Lung (tissue), 12 donors: Measurements from ENCODE around the gene GEMIN4. TPM values are rescaled to one million over a fixed set of nuclear protein-coding genes. Genes with fewer than 3 reads are reported as not detected.

Experiments used
- ATAC-seq: fragments of 200-7000 bp; cut with Tn5 transposase; one replicate; pipeline ENCODE4 v1.9.1; 2020; ENCODE audit warnings: moderate number of reproducible peaks; ENCODE audit not compliant: insufficient read depth, low FRiP score
- DNase-seq, 3 donors: peaks; one replicate each; pipeline ENCODE4 v3.0.0-alpha.2; 2013 to 2017
- H3K27ac ChIP-seq, 2 donors: one replicate each; pipeline ENCODE4 v1.5.1; 2013; ENCODE audit warnings: mild to moderate bottlenecking in 2 of 2, moderate library complexity in 2 of 2, control low read depth in 1 of 2, inconsistent platforms in 1 of 2, low read depth in 1 of 2, low read length in 1 of 2
- H3K27me3 ChIP-seq, 3 donors: one replicate each; pipeline ENCODE4 v1.5.1; 2013; ENCODE audit warnings: low read length in 2 of 3; ENCODE audit not compliant: control insufficient read depth in 3 of 3, insufficient read depth in 3 of 3
- H3K36me3 ChIP-seq, 4 donors: one replicate each; pipeline ENCODE4 v1.5.1; 2013; ENCODE audit warnings: low read length in 4 of 4, mild to moderate bottlenecking in 1 of 4, moderate library complexity in 1 of 4; ENCODE audit not compliant: control insufficient read depth in 4 of 4, insufficient read depth in 4 of 4
- H3K4me1 ChIP-seq, 5 donors: one replicate each; pipeline ENCODE4 v1.5.1; 2013; ENCODE audit warnings: low read length in 5 of 5, mild to moderate bottlenecking in 2 of 5, moderate library complexity in 1 of 5; ENCODE audit not compliant: control insufficient read depth in 5 of 5, insufficient read depth in 5 of 5
- H3K4me3 ChIP-seq: one replicate; pipeline ENCODE4 v1.5.1; 2013; ENCODE audit warnings: mild to moderate bottlenecking, control low read depth, moderate library complexity
- H3K9ac ChIP-seq, 2 donors: one replicate each; pipeline ENCODE4 v1.5.1; 2013; ENCODE audit warnings: low read length in 2 of 2, control low read depth in 1 of 2; ENCODE audit not compliant: insufficient read depth in 1 of 2
- H3K9me3 ChIP-seq, 4 donors: one replicate each; pipeline ENCODE4 v1.5.1; 2013; ENCODE audit warnings: low read length in 3 of 4, mild to moderate bottlenecking in 1 of 4, moderate library complexity in 1 of 4; ENCODE audit not compliant: control insufficient read depth in 4 of 4, insufficient read depth in 3 of 4
- CTCF ChIP-seq: IDR thresholded peaks from 2 replicates; pipeline ENCODE4 v1.5.1; 2012; ENCODE audit warnings: mild to moderate bottlenecking; ENCODE audit errors: control extremely low read depth, extremely low read depth
- WGBS, 2 donors: extraction: QIAGEN DNeasy Blood & Tissue Kit; methylation state at CpG; one replicate each; pipeline ENCODE4 v1.1.7; 2013; 5-methylcytosine and 5-hydroxymethylcytosine counted together
- polyA plus RNA-seq, 2 donors: library from polyadenylated mRNA; stranded (reverse); fragments of 200-250 nt; gene quantifications; one replicate each; pipeline ENCODE4 v1.2.1, GENCODE V29; 2013
- total RNA-seq, 2 donors: library from RNA; depleted of rRNA in 1 of 2; stranded (reverse); fragments of >200 nt in 1 of 2; gene quantifications; one replicate each; pipeline ENCODE4 v1.2.1, GENCODE V29; 2014 to 2021
- donor health status: control.
- donor health status: control.
- donor health status: Bipolar disorder and iron deficiency.
- donor health status: healthy.
- donor health status: DM: yes; HTN: yes; CAD: no.

Gene GEMIN4
- total and polyA plus RNA-seq, 4 donors, result 8.5 to 21.7 (median 14.2) TPM

DNA sequence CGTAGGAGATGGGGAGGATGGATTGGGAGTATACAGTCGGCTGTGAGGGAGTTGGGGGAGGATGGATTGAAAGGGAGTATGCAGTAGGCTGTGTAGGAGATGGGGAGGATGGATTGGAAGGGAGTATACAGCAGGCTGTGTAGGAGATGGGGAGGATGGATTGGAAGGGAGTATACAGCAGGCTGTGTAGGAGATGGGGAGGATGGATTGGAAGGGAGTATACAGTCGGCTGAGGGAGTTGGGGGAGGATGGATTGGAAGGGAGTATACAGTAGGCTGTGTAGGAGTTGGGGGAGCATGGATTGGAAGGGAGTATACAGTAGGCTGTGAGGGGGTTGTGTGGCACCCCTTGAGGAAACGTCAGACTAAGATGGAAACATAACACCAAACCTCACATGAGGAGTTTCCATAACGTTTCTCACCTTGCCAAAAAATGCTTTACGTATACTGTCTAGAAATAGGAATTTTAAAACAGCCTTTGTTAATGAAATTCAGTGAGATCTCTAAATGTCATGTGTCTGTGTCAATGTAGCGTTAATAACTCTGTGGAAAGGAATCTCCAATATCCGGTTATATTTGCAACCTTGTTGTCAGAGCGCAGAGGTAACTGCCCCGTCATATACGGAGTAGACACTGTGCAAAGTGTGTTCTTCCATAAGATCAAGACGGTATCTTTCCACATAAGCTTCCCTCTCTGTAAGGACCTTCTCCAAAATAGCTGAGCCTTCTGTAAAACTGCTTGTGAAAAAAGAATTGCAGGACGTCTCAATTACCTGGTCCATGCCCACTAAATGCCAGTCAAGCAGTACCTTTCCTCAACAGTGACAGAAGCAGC is 31.1 kb downstream of the GEMIN4 start:
- DNase-seq (no peak), ATAC-seq (no peak)
- no peak overlapping the region for H3K27ac ChIP-seq
- H3K9me3 ChIP-seq, result no peaks in the 10 kb centered on the region
- no peak overlapping the region for H3K9ac ChIP-seq
- no peak overlapping the region for H3K4me3 ChIP-seq
- peaks cover 0 to 2% (median 0%) of the 10 kb centered on the region in 4 donors for H3K36me3 ChIP-seq
- peaks cover 0 to 4% (median 0%) of the 10 kb centered on the region in 5 donors for H3K4me1 ChIP-seq
- TF ChIP-seq CTCF, result no peak
- no peaks in the 10 kb centered on the region for H3K27me3 ChIP-seq
- 85 to 87% methylated on average over 13 of the region's 13 CpGs for WGBS, 2 donors

DNA sequence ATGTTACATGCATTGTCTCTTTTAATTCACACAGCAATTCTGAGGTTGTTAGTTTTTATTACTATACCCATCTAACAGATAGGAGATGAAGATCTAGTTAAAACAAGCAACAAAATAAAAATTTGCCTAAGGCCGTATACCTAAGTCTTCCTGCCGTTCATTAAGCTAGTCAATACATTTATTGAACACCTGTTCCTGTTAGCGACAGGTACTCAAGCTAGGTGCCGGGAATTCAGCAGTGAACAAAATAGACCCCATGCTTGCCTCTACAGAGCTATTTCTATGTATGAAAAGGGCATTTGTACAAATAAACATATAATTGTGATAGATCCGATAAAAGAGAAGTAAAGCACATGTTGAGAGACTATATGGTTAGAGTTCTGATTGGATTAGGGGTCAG is 34.0 kb downstream of the GEMIN4 start:
- DNase-seq (no peak), ATAC-seq (no peak)
- no peaks in the 10 kb centered on the region for H3K9me3 ChIP-seq
- H3K4me3 ChIP-seq, result no peak overlapping the region
- no peak for TF ChIP-seq CTCF
- WGBS, 2 donors, result 93 to 97% methylated on average over 5 of the region's 5 CpGs
- H3K4me1 ChIP-seq, result peaks cover 0 to 11% (median 4%) of the 10 kb centered on the region in 5 donors
- H3K27ac ChIP-seq, result no peak overlapping the region
- no peaks in the 10 kb centered on the region for H3K27me3 ChIP-seq
- H3K36me3 ChIP-seq, result peaks cover 0 to 2% (median 0%) of the 10 kb centered on the region in 4 donors
- no peak overlapping the region for H3K9ac ChIP-seq

GRCh38 chr17:708132-708531 is 43.9 kb downstream of the GEMIN4 start:
- Histone ChIP-seq H3K27ac (no peak overlapping the region), H3K36me3 (peaks cover 0 to 25% (median 17%) of the 10 kb centered on the region in 4 donors), H3K4me1 (peaks cover 0 to 3% (median under 1%) of the 10 kb centered on the region in 5 donors), H3K9ac (no peak overlapping the region), H3K27me3 (no peaks in the 10 kb centered on the region), H3K9me3 (no peaks in the 10 kb centered on the region), H3K4me3 (no peak overlapping the region)
- ATAC-seq (no peak), DNase-seq (no peak)
- WGBS, 2 donors, result 68 to 88% methylated on average over 5 of the region's 5 CpGs
- TF ChIP-seq CTCF, result no peak
